Endothelial cell of umbilical vein (primary cell): ENCODE measurements around the gene TLE1. TPM values are rescaled to one million over a fixed set of nuclear protein-coding genes. Genes with fewer than 3 reads are reported as not detected.

Experiments
- BruUV-seq: library from RNA; stranded (reverse); fragments of 400-500 nt; replicated peaks from 2 replicates; lab custom pipeline; 2021; lab: Mats Ljungman, UMichigan
- CTCF ChIA-PET: fragments of 300-600, 350-600 bp; sonication (Branson Sonifier 250); formaldehyde crosslinking; loops from one replicate; lab custom pipeline; 2021; ENCODE audit warnings: antibody characterized with exemption, inconsistent platforms; lab: Charles Lee
- POLR2A ChIA-PET: fragments of 300-600, 350-600 bp; sonication (Branson Sonifier 250); formaldehyde crosslinking; loops from one replicate; lab custom pipeline; 2021; ENCODE audit warnings: antibody characterized with exemption, inconsistent platforms; lab: Charles Lee
- DNase-seq: peaks from one replicate; pipeline ENCODE4 v3.0.0-alpha.2; 2011; ENCODE audit warnings: low read depth, low spot score
- FAIRE-seq: peaks from 2 replicates; lab custom pipeline; 2011; peaks lifted over from hg19 to GRCh38; lab: Jason Lieb, UNC
- H2AFZ ChIP-seq: 2 replicates; pipeline ENCODE4 v1.6.0; 2012; ENCODE audit warnings: low read depth, low read length, control low read depth, inconsistent platforms
- H3K27ac ChIP-seq: 2 replicates; pipeline ENCODE4 v1.5.1; 2011; ENCODE audit warnings: low read depth, mild to moderate bottlenecking, control low read depth, low read length, moderate library complexity; ENCODE audit not compliant: insufficient read depth
- H3K27me3 ChIP-seq, 2 experiments: 2 replicates each; pipeline versions ENCODE4 v1.6.0 to v1.6.1; 2011; ENCODE audit warnings: low read length in 2 of 2, mixed read lengths in 1 of 2; ENCODE audit not compliant: control insufficient read depth in 2 of 2, insufficient read depth in 2 of 2
- H3K36me3 ChIP-seq, 2 experiments: 2 replicates in 1 of 2; 3 replicates in 1 of 2; pipeline ENCODE4 v1.5.1; 2011; ENCODE audit warnings: low read length in 2 of 2, mild to moderate bottlenecking in 1 of 2, moderate library complexity in 1 of 2; ENCODE audit not compliant: control insufficient read depth in 2 of 2, insufficient read depth in 2 of 2; ENCODE audit errors: extremely low read depth in 1 of 2
- H3K4me1 ChIP-seq: 3 replicates; pipeline ENCODE4 v1.5.1; 2011; ENCODE audit warnings: mild to moderate bottlenecking, low read length; ENCODE audit not compliant: control insufficient read depth, insufficient read depth; ENCODE audit errors: extremely low read depth
- H3K4me2 ChIP-seq: 2 replicates; pipeline ENCODE4 v1.6.1; 2011; ENCODE audit warnings: low read length, control low read depth, mixed read lengths; ENCODE audit not compliant: insufficient read depth
- H3K4me3 ChIP-seq, 3 experiments: fragments of 200-600 bp in 1 of 3; sonication (generic), shearing (Covaris generic) in 1 of 3; replicated peaks in 1 of 3; 2 replicates each; pipeline ENCODE4 v1.5.1; 2011 to 2016; ENCODE audit warnings: control low read depth in 3 of 3, low read length in 3 of 3, mild to moderate bottlenecking in 2 of 3, inconsistent platforms in 1 of 3, low read depth in 1 of 3, moderate library complexity in 1 of 3; ENCODE audit not compliant: insufficient read depth in 1 of 3
- H3K79me2 ChIP-seq: 2 replicates; pipeline ENCODE4 v1.6.0; 2012; ENCODE audit warnings: low read length, inconsistent platforms; ENCODE audit not compliant: control insufficient read depth, insufficient read depth
- H3K9ac ChIP-seq: replicated peaks from 2 replicates; pipeline ENCODE3; 2011; ENCODE audit warnings: low read length, control low read depth; ENCODE audit not compliant: insufficient read depth; ENCODE audit errors: extremely low read depth
- H3K9me1 ChIP-seq: replicated peaks from 3 replicates; pipeline ENCODE4 v1.6.0; 2011; ENCODE audit warnings: mild to moderate bottlenecking, low read length; ENCODE audit not compliant: control insufficient read depth, insufficient read depth; ENCODE audit errors: extremely low read depth
- H3K9me3 ChIP-seq: replicated peaks from 2 replicates; pipeline ENCODE4 v1.5.1; 2012; ENCODE audit warnings: low read length, inconsistent platforms; ENCODE audit not compliant: control insufficient read depth, insufficient read depth
- H4K20me1 ChIP-seq: replicated peaks from 2 replicates; pipeline ENCODE3; 2011; ENCODE audit warnings: mild to moderate bottlenecking, low read length; ENCODE audit not compliant: control insufficient read depth, insufficient read depth; ENCODE audit errors: extremely low read depth
- EZH2 ChIP-seq: IDR thresholded peaks from 2 replicates; pipeline ENCODE4 v1.6.1; 2012; ENCODE audit warnings: borderline replicate concordance, low read depth, mild to moderate bottlenecking, moderate library complexity, low read length, inconsistent platforms; ENCODE audit not compliant: severe bottlenecking
- FOS ChIP-seq: IDR thresholded peaks from 2 replicates; pipeline ENCODE4 v1.6.1; 2011; ENCODE audit warnings: mild to moderate bottlenecking, low read length, moderate library complexity, borderline replicate concordance; ENCODE audit not compliant: insufficient read depth
- GATA2 ChIP-seq: IDR thresholded peaks from 2 replicates; pipeline ENCODE4 v1.7.0; 2011; ENCODE audit warnings: low read depth, mild to moderate bottlenecking, moderate library complexity, mixed read lengths, low read length; ENCODE audit not compliant: insufficient read length, insufficient read depth
- JUN ChIP-seq: IDR thresholded peaks from 2 replicates; pipeline ENCODE4 v1.6.1; 2011; ENCODE audit warnings: borderline replicate concordance, low read depth; ENCODE audit not compliant: insufficient read length, insufficient read depth
- MYC ChIP-seq: IDR thresholded peaks from one replicate; pipeline ENCODE4 v1.6.1; 2011; ENCODE audit warnings: mild to moderate bottlenecking, low read depth, low read length
- POLR2A ChIP-seq: IDR thresholded peaks from 2 replicates; pipeline ENCODE4 v1.6.1; 2012; ENCODE audit warnings: low read depth, mild to moderate bottlenecking, control low read depth, low read length
- POLR2AphosphoS5 ChIP-seq: IDR thresholded peaks from 2 replicates; pipeline ENCODE4 v1.6.1; 2012; ENCODE audit warnings: low read depth, mild to moderate bottlenecking, control low read depth, low read length, moderate library complexity; ENCODE audit not compliant: insufficient read depth
- dilution Hi-C: fragments of 300-500 bp; cut with MboI; formaldehyde crosslinking; loops from one replicate; pipeline ENCODE4 v1.15.0; 2019; ENCODE audit warnings: low sequenced_read_pairs; ENCODE audit not compliant: extremely low pct_ligation_motif_present
- intact Hi-C: fragments of 100-400 bp; cut with micrococcal nuclease; formaldehyde crosslinking; loops from one replicate; pipeline ENCODE4 v1.10.0; 2022
- polyA plus RNA-seq, 4 experiments: library from polyadenylated mRNA; depleted of rRNA in 3 of 4; stranded (reverse) in 3 of 4; unstranded in 1 of 4; fragments of >200 nt; gene quantifications; 2 replicates each; pipeline versions ENCODE4 v1.2.1 to v1.2.3, GENCODE V29; 2011 to 2012; ENCODE audit warnings: missing spikeins in 1 of 4
- total RNA-seq: library from RNA; stranded (reverse); gene quantifications from 2 replicates; pipeline ENCODE4 v1.2.3, GENCODE V29; 2021
- TF ChIP-seq, protein P1 (sequence below): IDR thresholded peaks from 2 replicates; pipeline ENCODE4 v1.6.1; 2011; ENCODE audit not compliant: insufficient read depth, insufficient read length
- TF ChIP-seq, protein P2 (sequence below), 2 donors: IDR thresholded peaks; 1 replicate in 1 of 2; 2 replicates in 1 of 2; pipeline ENCODE4 v1.5.1; 2011; ENCODE audit warnings: low read length in 2 of 2, mild to moderate bottlenecking in 2 of 2, moderate library complexity in 2 of 2, control low read depth in 1 of 2, inconsistent platforms in 1 of 2, low read depth in 1 of 2; ENCODE audit not compliant: insufficient read depth in 1 of 2; ENCODE audit errors: extremely low read depth in 1 of 2

The TLE1 gene
- total and polyA plus RNA-seq, 2 donors (not counting 3 experiments of a cell fraction or from before 2014, with no cell fraction given): 55.0 to 58.2 TPM

DNA sequence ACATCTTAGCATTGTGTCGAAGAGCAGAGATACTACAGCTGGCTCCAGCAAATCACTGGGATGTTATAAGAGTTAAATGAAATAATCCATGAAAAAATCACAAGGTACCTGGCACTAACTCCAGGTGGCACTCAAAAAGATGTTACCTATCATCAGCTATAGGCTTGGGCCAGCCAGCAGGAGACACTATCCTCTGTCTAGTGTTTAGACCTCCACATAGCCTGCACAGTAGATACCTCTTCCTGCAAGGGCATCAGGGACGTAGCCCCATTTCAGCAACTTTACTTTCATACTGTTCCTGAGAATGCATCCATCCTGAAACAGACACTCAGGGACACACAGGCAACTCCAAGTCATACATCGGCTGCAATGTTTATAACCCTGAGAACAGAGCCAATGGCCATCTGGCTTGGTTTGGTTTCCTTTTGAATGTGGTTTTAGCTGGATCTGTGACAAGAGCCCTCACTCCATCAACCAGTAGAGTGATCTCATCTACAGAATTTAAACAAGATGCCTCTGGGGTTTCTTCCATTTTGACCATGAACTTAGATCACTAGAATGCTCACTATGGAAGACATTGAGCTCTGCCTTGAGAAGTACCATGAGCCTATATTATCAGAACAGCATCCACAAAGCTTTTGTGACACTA is 69.9 kb downstream of the TLE1 start:
- no peak overlapping the region for H3K4me2 ChIP-seq
- POLR2A ChIA-PET: no interaction called here
- no peaks in the 10 kb centered on the region for H3K9me1 ChIP-seq
- BruUV-seq: no TSS peak
- no peak overlapping the region for H3K4me3 ChIP-seq
- H3K4me1 ChIP-seq: peaks cover 11% of the 10 kb centered on the region
- H3K9ac ChIP-seq: no peak overlapping the region
- dilution Hi-C loops (no loop called here), intact Hi-C loops (no loop called here)
- H3K9me3 ChIP-seq: no peaks in the 10 kb centered on the region
- H3K27me3 ChIP-seq: no peaks in the 10 kb centered on the region
- H3K79me2 ChIP-seq: no peaks in the 10 kb centered on the region
- H2AFZ ChIP-seq: no peak overlapping the region
- no peak overlapping the region for H3K27ac ChIP-seq
- TF ChIP-seq, protein P1, sequence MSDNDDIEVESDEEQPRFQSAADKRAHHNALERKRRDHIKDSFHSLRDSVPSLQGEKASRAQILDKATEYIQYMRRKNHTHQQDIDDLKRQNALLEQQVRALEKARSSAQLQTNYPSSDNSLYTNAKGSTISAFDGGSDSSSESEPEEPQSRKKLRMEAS: no peak
- TF ChIP-seq POLR2A (no peak), MYC (no peak), EZH2 (no peak), POLR2AphosphoS5 (no peak), JUN (no peak), GATA2 (no peak), FOS (no peak)
- TF ChIP-seq, protein P2, sequence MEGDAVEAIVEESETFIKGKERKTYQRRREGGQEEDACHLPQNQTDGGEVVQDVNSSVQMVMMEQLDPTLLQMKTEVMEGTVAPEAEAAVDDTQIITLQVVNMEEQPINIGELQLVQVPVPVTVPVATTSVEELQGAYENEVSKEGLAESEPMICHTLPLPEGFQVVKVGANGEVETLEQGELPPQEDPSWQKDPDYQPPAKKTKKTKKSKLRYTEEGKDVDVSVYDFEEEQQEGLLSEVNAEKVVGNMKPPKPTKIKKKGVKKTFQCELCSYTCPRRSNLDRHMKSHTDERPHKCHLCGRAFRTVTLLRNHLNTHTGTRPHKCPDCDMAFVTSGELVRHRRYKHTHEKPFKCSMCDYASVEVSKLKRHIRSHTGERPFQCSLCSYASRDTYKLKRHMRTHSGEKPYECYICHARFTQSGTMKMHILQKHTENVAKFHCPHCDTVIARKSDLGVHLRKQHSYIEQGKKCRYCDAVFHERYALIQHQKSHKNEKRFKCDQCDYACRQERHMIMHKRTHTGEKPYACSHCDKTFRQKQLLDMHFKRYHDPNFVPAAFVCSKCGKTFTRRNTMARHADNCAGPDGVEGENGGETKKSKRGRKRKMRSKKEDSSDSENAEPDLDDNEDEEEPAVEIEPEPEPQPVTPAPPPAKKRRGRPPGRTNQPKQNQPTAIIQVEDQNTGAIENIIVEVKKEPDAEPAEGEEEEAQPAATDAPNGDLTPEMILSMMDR (IDR thresholded peaks at IDR 0.05; ENCODE audit: extremely low read depth in 1 of 2, insufficient read depth in 1 of 2, low read depth in 1 of 2, low read length in 2 of 2): no peak
- no peak for FAIRE-seq
- DNase-seq: no peak
- peaks cover 4 to 12% of the 10 kb centered on the region in 2 experiments for H3K36me3 ChIP-seq
- H4K20me1 ChIP-seq: no peaks in the 10 kb centered on the region
- CTCF ChIA-PET: interaction anchor here (1.0 to 4.6 kb wide), 5 partner anchors 8 to 97 kb away, joined by 3 to 21 read pairs (median 5); no protein-coding TSS in a partner anchor
